Central memory CD8-positive, alpha-beta T cell (primary cell): ENCODE results near the gene POLR1G.

ENCODE experiments used
- ATAC-seq: fragments of 150-1000 bp; cut with Tn5 transposase; replicated peaks from 2 replicates; pipeline ENCODE4 v1.10.0; 2022; ENCODE audit warnings: mild to moderate bottlenecking, moderate FRiP score, moderate number of reproducible peaks; ENCODE audit not compliant: poor library complexity, severe bottlenecking; ENCODE audit errors: extremely low read depth
- DNase-seq, 2 donors: peaks; one replicate each; pipeline ENCODE4 v3.0.0; 2021; ENCODE audit warnings: low spot score in 2 of 2
- H3K27ac Mint-ChIP-seq: one replicate; pipeline ENCODE4 v1.8.0; 2022; ENCODE audit warnings: low read depth, mild to moderate bottlenecking, moderate library complexity, mixed read lengths
- H3K27me3 Mint-ChIP-seq: one replicate; pipeline ENCODE4 v1.8.0; 2022; ENCODE audit warnings: mixed read lengths
- H3K36me3 Mint-ChIP-seq: one replicate; pipeline ENCODE4 v1.8.0; 2022; ENCODE audit warnings: mild to moderate bottlenecking, moderate library complexity, mixed read lengths; ENCODE audit not compliant: insufficient read depth
- H3K4me1 Mint-ChIP-seq: one replicate; pipeline ENCODE4 v1.8.0; 2022; ENCODE audit warnings: mixed read lengths
- H3K4me3 Mint-ChIP-seq: one replicate; pipeline ENCODE4 v1.8.0; 2022; ENCODE audit warnings: mild to moderate bottlenecking, moderate library complexity, mixed read lengths
- H3K9me3 Mint-ChIP-seq: one replicate; pipeline ENCODE4 v1.8.0; 2022; ENCODE audit warnings: mixed read lengths

POLR1G gene

DNA sequence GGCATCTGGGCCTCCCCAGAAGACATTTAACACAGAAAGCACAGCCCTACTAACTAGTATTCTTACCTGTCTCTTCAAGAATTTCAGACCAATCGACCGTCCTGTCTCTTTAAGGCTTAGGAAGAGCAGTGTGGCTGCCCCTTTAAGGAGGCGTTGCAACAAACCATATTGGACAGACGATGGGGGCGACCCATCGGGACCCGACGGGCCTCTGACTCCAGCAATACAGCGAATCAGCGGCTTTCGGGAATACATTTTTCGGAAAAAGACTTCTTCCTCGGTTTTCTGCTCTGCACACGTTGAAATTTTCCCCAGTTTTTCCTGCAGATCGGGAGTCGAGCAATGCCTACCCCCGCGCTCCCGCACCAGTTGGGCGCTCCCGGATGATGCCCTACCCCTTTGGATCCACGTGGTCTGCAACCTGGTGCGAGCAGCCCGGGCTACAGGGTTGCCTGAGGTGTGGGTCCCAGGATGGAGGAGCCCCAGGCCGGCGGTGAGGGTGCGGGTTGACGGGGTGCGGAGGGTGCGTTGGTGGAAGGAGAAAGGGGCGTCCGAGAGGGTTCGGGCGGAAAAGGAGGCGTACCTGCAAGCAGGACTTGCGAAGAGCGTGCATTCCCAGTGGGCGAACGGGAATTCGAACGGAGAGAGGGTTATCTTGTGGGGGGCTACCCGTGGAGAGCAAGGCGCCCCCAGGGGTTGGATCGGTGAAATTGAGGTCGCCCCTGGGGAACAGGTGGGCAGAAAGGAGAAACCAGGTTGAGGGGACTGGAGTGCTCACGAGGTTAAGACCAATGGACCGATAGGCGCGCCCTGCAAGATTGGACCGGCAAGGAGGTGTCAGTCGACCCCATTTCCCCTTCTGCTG is at the start of gene POLR1G:
TSS of gene POLR1G (plus strand) at position 419 of the 865 bp plus-strand sequence. CDS start at position 472, 53 bp downstream.
- H3K36me3 Mint-ChIP-seq = peaks cover 13% of the 10 kb centered on the region
- H3K9me3 Mint-ChIP-seq = no peaks in the 10 kb centered on the region
- H3K4me1 Mint-ChIP-seq = peaks cover 42% of the 10 kb centered on the region
- DNase-seq = peak; percentile 58 to 59
- H3K27ac Mint-ChIP-seq = peak within 1 kb of the TSS; percentile 96
- peaks cover 25% of the 10 kb centered on the region for H3K27me3 Mint-ChIP-seq
- peak; percentile 79 for ATAC-seq
- peak within 1 kb of the TSS; percentile 95 for H3K4me3 Mint-ChIP-seq

- DNase-seq (no peak), ATAC-seq (no peak)
- Mint-ChIP-seq H3K9me3 (no peaks in the 10 kb centered on the region), H3K36me3 (peaks cover 8% of the 10 kb centered on the region), H3K4me1 (peaks cover 7% of the 10 kb centered on the region), H3K27ac (no peak overlapping the region), H3K4me3 (no peak overlapping the region), H3K27me3 (no peaks in the 10 kb centered on the region)
Measured at GRCh38 chr19:45356760-45357444, 49.5 kb upstream of the POLR1G start.

- no peaks in the 10 kb centered on the region for H3K27me3 Mint-ChIP-seq
Measured at GRCh38 chr19:45357445-45357783, 49.0 kb upstream of the POLR1G start.

GRCh38 chr19:45358213-45358792 is 48.1 kb upstream of the POLR1G start:
- Mint-ChIP-seq H3K36me3 (peaks cover 7% of the 10 kb centered on the region), H3K27ac (peak overlapping the region; percentile 19), H3K27me3 (no peaks in the 10 kb centered on the region), H3K9me3 (no peaks in the 10 kb centered on the region), H3K4me3 (no peak overlapping the region), H3K4me1 (peaks cover 7% of the 10 kb centered on the region)
- ATAC-seq = no peak
- DNase-seq = no peak

More at GRCh38 chr19:45357445-45357783, 49.0 kb upstream of the POLR1G start:
- no peaks in the 10 kb centered on the region for H3K9me3 Mint-ChIP-seq
- no peak overlapping the region for H3K4me3 Mint-ChIP-seq
- DNase-seq (no peak), ATAC-seq (no peak)
- peaks cover 8% of the 10 kb centered on the region for H3K36me3 Mint-ChIP-seq
- no peak overlapping the region for H3K27ac Mint-ChIP-seq
- peaks cover 7% of the 10 kb centered on the region for H3K4me1 Mint-ChIP-seq

GRCh38 chr19:45361608-45362007 is 44.8 kb upstream of the POLR1G start:
- Mint-ChIP-seq H3K36me3 (peaks cover 7% of the 10 kb centered on the region), H3K27me3 (no peaks in the 10 kb centered on the region), H3K4me1 (no peaks in the 10 kb centered on the region), H3K27ac (peak overlapping the region; percentile 37), H3K9me3 (no peaks in the 10 kb centered on the region), H3K4me3 (no peak overlapping the region)
- no peak for ATAC-seq
- no peak for DNase-seq

DNA sequence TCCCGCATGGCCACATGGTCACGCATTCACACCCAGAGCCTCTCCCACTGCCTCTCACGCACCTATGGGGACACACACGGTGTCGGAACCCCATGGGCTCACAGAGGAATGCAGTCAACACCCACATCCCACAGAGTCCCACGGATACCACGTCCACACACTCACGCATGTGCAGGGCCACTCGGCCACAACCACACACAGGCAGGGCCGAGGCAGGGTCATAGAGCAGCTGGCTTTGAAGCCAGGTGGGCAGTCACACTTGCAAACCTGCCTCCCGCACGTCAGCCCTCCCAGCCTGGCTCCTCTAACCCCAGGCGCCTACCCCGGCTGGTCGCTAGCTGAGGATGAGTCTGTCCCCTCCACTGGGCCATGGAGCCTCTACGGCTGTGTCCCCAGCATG is 44.2 kb upstream of the POLR1G start:
- Mint-ChIP-seq H3K4me3 (no peak overlapping the region), H3K36me3 (peaks cover 8% of the 10 kb centered on the region)

DNA sequence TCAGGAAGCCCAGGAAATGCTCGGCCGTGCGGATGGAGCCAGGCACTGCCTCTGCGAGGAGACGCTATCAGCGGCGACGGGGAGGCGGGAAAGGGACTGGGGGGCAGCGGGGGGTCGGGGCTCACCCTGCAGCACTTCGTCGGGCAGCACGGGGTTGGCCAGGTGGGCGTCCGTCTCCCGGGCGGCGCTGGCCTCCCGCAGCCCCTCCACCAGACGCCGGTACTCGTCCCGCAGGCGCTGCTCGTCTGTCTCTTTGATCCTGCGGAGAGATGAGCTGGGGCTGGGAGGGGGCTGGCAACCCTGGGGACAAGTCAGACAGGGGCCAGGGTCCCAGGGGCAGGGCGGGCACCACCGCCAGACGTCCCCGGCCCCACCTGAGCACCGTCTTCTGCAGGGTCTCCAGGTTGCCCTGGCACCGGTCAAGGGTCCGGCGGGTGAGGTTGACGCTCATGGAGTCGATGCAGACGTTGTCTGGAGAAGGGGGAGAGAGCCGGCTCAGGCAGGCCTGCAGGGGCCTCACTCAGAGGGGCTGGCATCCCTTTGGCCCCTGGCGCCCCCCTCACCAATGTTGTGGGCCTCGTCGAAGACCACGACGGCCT is 42.5 kb upstream of the POLR1G start:
- Mint-ChIP-seq H3K9me3 (no peaks in the 10 kb centered on the region), H3K27ac (no peak overlapping the region), H3K4me3 (no peak overlapping the region), H3K27me3 (no peaks in the 10 kb centered on the region), H3K4me1 (no peaks in the 10 kb centered on the region), H3K36me3 (peaks cover 9% of the 10 kb centered on the region)
- no peak for ATAC-seq
- no peak for DNase-seq

More for the DNA sequence above, 44.2 kb upstream of the POLR1G start:
- Mint-ChIP-seq H3K27ac (no peak overlapping the region), H3K4me1 (no peaks in the 10 kb centered on the region), H3K9me3 (no peaks in the 10 kb centered on the region), H3K27me3 (no peaks in the 10 kb centered on the region)
- DNase-seq (no peak), ATAC-seq (no peak)

DNA sequence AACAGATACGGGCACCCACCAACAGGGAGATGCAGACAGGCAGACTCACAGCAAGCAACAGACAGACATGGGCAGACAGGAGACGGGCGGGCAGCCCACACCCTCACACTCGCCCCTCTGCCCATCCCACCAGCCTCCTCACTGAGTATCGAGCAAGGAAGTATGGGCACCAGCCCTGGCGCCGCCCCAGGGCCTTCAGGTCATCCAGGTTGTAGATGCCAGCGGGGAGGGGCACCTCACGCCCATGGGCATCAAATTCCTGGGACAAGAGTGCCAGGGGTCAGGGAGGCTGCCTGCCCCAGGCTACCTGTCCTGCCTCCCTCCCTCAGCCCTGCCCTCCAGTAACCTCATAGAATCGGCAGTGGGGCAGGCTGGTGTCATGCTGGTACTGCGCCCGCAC is 41.7 kb upstream of the POLR1G start:
- H3K4me3 Mint-ChIP-seq = no peak overlapping the region
- no peaks in the 10 kb centered on the region for H3K9me3 Mint-ChIP-seq
- H3K4me1 Mint-ChIP-seq = no peaks in the 10 kb centered on the region
- H3K27me3 Mint-ChIP-seq = no peaks in the 10 kb centered on the region
- no peak for DNase-seq
- ATAC-seq = no peak
- peaks cover 9% of the 10 kb centered on the region for H3K36me3 Mint-ChIP-seq
- H3K27ac Mint-ChIP-seq = no peak overlapping the region

DNA sequence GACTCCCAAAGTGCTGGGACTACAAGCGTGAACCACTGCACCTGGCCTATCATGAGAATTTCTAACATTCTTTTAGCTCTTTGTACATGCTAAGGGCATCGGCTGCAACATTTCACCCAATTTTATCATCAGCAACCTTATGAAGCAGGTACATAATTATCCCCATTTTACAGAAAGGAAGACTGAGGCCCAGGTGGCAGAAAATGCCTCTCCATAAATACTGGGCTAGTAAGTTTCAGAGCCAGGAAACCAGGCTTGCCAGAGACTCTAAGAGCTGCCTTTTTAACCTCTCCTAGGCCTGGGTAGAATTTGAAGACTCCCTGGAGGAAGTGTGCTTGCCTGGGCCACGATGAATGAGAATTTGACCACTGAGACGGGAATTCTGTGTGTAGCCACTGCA is 38.3 kb upstream of the POLR1G start:
- Mint-ChIP-seq H3K27ac (no peak overlapping the region), H3K27me3 (no peaks in the 10 kb centered on the region), H3K36me3 (peaks cover 16% of the 10 kb centered on the region), H3K4me1 (no peaks in the 10 kb centered on the region), H3K4me3 (no peak overlapping the region), H3K9me3 (no peaks in the 10 kb centered on the region)
- no peak for ATAC-seq
- DNase-seq = no peak

DNA sequence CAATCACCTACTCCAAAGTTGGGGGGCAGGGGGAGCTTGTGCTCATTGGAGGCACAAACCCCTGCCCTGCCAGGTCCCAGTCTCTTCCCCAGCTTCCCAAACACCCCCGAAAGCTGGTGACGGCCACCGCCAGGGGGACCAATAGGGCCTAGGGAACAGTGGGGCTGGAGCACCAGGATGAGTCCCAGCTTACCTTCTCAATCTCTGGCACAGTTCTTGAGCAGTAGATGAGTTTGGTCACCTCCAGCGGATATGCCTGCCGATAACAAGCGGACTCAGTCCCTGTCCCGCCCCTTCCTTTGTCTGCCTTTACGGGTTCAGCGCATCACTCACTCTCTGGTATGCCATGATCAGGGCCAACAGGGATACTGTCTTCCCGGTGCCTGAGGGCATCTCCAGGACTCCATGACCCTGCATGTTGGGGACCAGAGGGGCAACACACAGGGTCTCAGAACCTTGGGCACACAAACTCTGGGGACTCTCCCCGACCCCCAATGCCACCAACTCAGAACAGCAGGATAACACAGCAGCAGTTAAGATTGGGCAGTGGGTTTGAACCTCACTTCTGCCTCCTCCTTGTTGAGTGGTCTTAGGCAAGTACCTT is 37.6 kb upstream of the POLR1G start:
- Mint-ChIP-seq H3K27me3 (no peaks in the 10 kb centered on the region), H3K4me1 (no peaks in the 10 kb centered on the region), H3K9me3 (no peaks in the 10 kb centered on the region), H3K27ac (no peak overlapping the region), H3K4me3 (peak overlapping the region; percentile 43), H3K36me3 (peaks cover 16% of the 10 kb centered on the region)
- ATAC-seq = no peak
- DNase-seq = no peak

- ATAC-seq (peak; percentile 100), DNase-seq (peak; percentile 100)
- Mint-ChIP-seq H3K9me3 (no peaks in the 10 kb centered on the region), H3K36me3 (peaks cover 16% of the 10 kb centered on the region), H3K27me3 (no peaks in the 10 kb centered on the region), H3K27ac (peak within 1 kb of the TSS; percentile 72), H3K4me3 (peak within 1 kb of the TSS; percentile 77), H3K4me1 (no peaks in the 10 kb centered on the region)
Measured at GRCh38 chr19:45370410-45371204, 35.8 kb upstream of the POLR1G start, which contains the start of gene ERCC2. TSS of gene ERCC2 (minus strand) at chr19:45370573. CDS start at chr19:45370540, 33 bp downstream.
